Neural cell (in vitro differentiated cells): ENCODE results near the gene RYR2.

Experiments used
- EP300 ChIP-seq: fragments of 450-650 bp; conservative IDR thresholded peaks from 2 replicates; pipeline ENCODE4 v1.6.1; 2014; ENCODE audit warnings: antibody characterized with exemption, mild to moderate bottlenecking, moderate library complexity; ENCODE audit not compliant: poor library complexity, severe bottlenecking
- EZH2 ChIP-seq: fragments of 200-600, 300-800 bp; shearing (Covaris generic), sonication (generic); IDR thresholded peaks from 2 replicates; pipeline ENCODE4 v1.6.1; 2014; ENCODE audit warnings: antibody characterized with exemption, low read length, borderline replicate concordance, mild to moderate bottlenecking; ENCODE audit not compliant: insufficient read depth, poor library complexity, severe bottlenecking
- POLR2AphosphoS5 ChIP-seq: IDR thresholded peaks from 2 replicates; pipeline ENCODE4 v1.6.1; 2012
- TF ChIP-seq, protein P1 (sequence below): fragments of 450-650 bp; IDR thresholded peaks from 2 replicates; pipeline ENCODE4 v1.5.1; 2014; ENCODE audit warnings: antibody characterized with exemption, mild to moderate bottlenecking, moderate library complexity; ENCODE audit not compliant: poor library complexity, severe bottlenecking

DNA sequence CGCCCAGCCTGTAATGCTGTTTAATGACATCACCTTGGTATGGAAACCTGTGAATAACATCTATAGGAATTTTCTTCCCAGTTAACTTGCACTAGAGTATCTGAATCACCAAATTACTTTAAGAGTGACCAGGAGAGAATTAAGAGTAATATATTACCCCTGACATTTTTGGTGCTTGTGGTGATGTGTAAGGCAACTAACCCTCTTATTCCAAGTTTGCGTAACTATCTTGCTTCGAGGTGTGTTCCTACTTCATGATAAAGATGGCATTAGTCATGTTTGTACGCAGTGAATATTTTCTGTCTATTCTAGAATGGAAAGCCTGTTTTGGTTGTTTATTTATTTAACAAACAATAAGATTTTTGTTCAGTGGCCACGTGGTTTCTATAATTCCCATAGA is 717.4 kb downstream of the RYR2 start:
- TF ChIP-seq, protein P1, sequence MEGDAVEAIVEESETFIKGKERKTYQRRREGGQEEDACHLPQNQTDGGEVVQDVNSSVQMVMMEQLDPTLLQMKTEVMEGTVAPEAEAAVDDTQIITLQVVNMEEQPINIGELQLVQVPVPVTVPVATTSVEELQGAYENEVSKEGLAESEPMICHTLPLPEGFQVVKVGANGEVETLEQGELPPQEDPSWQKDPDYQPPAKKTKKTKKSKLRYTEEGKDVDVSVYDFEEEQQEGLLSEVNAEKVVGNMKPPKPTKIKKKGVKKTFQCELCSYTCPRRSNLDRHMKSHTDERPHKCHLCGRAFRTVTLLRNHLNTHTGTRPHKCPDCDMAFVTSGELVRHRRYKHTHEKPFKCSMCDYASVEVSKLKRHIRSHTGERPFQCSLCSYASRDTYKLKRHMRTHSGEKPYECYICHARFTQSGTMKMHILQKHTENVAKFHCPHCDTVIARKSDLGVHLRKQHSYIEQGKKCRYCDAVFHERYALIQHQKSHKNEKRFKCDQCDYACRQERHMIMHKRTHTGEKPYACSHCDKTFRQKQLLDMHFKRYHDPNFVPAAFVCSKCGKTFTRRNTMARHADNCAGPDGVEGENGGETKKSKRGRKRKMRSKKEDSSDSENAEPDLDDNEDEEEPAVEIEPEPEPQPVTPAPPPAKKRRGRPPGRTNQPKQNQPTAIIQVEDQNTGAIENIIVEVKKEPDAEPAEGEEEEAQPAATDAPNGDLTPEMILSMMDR, result no peak
- no peak for TF ChIP-seq EZH2
- TF ChIP-seq EP300, result no peak
- no peak for TF ChIP-seq POLR2AphosphoS5
